ENCODE results near the gene NUP160.

- no peak for TF ChIP-seq POLR2A (IDR thresholded peaks at IDR 0.05; ENCODE audit: low read length)
- TF ChIP-seq GATA1 (IDR thresholded peaks at IDR 0.05; ENCODE audit: low read depth, low read length): no peak
Observed at GRCh38 chr11:47731475-47731874, 116.7 kb downstream of the NUP160 start.

All from erythroblast (primary cell).